Activated CD4-positive, alpha-beta T cell treated with anti-CD3 and anti-CD28 coated beads, Interleukin-2, amount 10 ng/mL, durations not matched to agents 24 days and 14 days (primary cell): Measurements from ENCODE around the gene AJAP1. TPM values are rescaled to one million over a fixed set of nuclear protein-coding genes. Genes with fewer than 3 reads are reported as not detected.

Experiments
- DNase-seq: peaks from one replicate; pipeline ENCODE4 v3.0.0; 2022
- H3K27ac Mint-ChIP-seq: one replicate; pipeline ENCODE4 v1.8.0; 2022; ENCODE audit warnings: mild to moderate bottlenecking, mixed read lengths
- H3K27me3 Mint-ChIP-seq: one replicate; pipeline ENCODE4 v1.8.0; 2022; ENCODE audit warnings: mixed read lengths
- H3K36me3 Mint-ChIP-seq: one replicate; pipeline ENCODE4 v1.8.0; 2022; ENCODE audit warnings: low read depth, mild to moderate bottlenecking, mixed read lengths
- H3K4me1 Mint-ChIP-seq: one replicate; pipeline ENCODE4 v1.8.0; 2021; ENCODE audit warnings: mixed read lengths
- H3K4me3 Mint-ChIP-seq: one replicate; pipeline ENCODE4 v1.8.0; 2022; ENCODE audit warnings: mild to moderate bottlenecking, moderate library complexity, mixed read lengths
- H3K9me3 Mint-ChIP-seq: one replicate; pipeline ENCODE4 v1.8.0; 2021; ENCODE audit warnings: mixed read lengths
- intact Hi-C: fragments of 100-400 bp; cut with micrococcal nuclease; formaldehyde crosslinking; loops from one replicate; pipeline ENCODE4 v1.15.1; 2023
- total RNA-seq: library from RNA; stranded (reverse); gene quantifications from 2 replicates; pipeline ENCODE4 v1.2.3, GENCODE V29; 2022

The AJAP1 gene
- total RNA-seq, 1 donor from 2014 or later: not detected

DNA sequence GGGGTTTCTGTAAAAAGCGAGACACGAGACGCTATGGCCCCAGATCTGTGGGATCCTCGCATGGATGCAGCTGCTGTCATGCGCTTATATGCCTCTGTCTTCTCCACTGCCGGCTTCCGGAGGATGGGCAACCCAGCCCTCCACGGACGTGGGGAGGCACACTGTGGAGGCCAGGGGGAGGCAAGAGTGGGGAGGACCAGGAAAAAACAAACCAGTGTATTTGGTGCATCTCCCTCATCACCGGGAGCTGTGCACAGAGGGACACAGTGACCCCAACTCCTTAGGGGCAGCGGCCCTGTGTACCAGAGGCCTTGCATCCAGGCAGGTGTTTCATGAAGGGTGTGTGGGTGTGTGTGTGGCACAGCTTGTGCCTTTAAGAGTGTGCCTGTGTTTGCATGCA, 95.0 kb downstream of the AJAP1 start:
- Mint-ChIP-seq H3K9me3 (no peaks in the 10 kb centered on the region), H3K27me3 (no peaks in the 10 kb centered on the region), H3K36me3 (no peaks in the 10 kb centered on the region), H3K4me1 (no peaks in the 10 kb centered on the region), H3K27ac (no peak overlapping the region), H3K4me3 (no peak overlapping the region)
- no peak for DNase-seq
- intact Hi-C loops: no loop called here

DNA sequence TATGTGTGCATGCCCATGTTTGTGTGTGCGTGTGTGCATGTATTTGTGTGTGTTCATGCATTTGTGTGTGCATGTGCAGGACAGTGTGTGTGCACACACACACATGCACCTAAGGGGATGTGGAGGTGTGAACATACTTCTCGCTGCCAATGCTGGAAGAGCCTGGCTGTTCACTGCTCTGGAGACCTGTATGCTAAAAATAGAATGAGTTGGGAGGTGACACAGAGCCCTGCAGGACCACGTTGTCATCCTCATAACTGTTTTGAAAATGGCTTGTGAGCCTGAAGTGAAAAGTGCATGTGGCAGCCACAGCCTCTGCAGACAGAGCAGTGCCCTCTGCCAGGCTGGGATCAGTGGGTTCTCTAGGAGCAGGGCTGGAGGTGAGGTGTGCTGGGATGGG, 95.8 kb downstream of the AJAP1 start:
- no peaks in the 10 kb centered on the region for H3K36me3 Mint-ChIP-seq
- H3K27me3 Mint-ChIP-seq: no peaks in the 10 kb centered on the region
- intact Hi-C loops: no loop called here

DNA sequence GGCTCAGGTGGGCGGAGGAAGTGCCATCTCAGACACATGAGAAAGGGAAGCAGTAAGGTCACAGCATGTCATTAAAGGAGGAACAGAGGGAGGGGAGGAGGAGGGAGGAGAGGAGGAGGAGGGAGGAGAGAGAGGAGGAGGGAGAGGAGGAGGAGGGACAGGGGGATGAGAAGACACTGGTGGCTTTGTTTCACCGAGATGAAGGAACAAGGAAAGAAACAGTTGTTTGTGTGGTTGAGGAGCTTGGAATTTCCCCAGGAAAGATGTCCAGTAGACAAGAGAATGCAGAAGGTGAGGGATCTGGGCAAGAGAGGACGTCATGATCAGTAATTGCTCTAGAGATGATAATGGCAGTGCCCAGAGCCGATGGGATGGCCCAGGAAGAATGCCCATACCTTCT, 97.7 kb downstream of the AJAP1 start:
- H3K27me3 Mint-ChIP-seq: no peaks in the 10 kb centered on the region
- no peak for DNase-seq
- H3K36me3 Mint-ChIP-seq: no peaks in the 10 kb centered on the region
- intact Hi-C loops: no loop called here
- no peaks in the 10 kb centered on the region for H3K9me3 Mint-ChIP-seq
- no peak overlapping the region for H3K27ac Mint-ChIP-seq
- H3K4me1 Mint-ChIP-seq: no peaks in the 10 kb centered on the region
- no peak overlapping the region for H3K4me3 Mint-ChIP-seq

More for the DNA sequence above, 95.8 kb downstream of the AJAP1 start:
- Mint-ChIP-seq H3K9me3 (no peaks in the 10 kb centered on the region), H3K27ac (no peak overlapping the region), H3K4me1 (no peaks in the 10 kb centered on the region), H3K4me3 (no peak overlapping the region)
- DNase-seq: no peak

DNA sequence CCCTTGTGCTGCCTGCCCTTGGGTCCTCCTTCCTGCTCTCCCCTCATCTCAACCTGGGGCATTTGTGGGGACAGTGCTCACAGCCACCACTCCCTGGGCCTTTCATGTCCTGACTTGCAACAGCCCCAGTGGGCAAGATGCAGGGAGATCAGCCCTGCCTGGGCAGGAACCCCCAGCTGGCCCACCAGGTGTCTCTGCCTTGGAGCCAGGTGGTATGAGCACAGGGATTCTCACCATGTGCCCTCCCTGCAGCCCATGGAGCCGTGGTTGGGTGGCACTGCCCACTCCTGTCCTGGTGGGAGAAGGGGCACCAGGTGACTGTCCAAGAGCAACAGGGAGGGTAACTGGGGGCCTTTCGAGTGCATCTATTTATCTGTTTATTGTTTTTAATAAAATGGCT, 100.4 kb downstream of the AJAP1 start:
- H3K4me1 Mint-ChIP-seq: no peaks in the 10 kb centered on the region
- no peaks in the 10 kb centered on the region for H3K36me3 Mint-ChIP-seq
- H3K4me3 Mint-ChIP-seq: no peak overlapping the region
- H3K27me3 Mint-ChIP-seq: no peaks in the 10 kb centered on the region
- H3K27ac Mint-ChIP-seq: no peak overlapping the region
- peaks cover 15% of the 10 kb centered on the region for H3K9me3 Mint-ChIP-seq
- DNase-seq: no peak
- intact Hi-C loops: no loop called here

DNA sequence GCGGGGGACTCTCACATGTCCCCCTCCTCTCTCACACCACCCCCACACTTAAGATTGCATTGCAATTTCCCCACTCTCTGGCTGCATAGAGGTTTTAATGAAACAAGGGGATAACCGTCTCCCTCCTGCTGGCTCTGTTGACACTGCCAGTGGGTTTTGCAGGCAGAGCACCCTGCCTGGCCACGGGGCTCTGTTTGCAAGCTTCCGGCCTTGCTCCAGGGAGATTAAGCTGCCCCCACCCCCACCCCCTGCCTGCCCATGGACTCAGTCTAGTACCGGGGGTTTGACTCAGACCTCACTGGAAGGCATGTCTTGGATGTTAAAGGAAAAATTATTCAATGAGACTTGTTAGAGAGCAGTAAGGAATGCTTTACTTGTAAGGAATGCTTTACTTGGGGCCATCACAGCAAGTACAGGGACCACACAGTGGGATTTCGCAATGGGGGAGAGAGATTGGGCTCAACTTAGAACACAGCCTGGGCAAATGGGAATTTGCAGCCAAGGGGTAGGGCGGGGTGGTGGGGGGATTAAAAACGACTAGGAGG, 101.0 kb downstream of the AJAP1 start:
- H3K27ac Mint-ChIP-seq: no peak overlapping the region
- H3K27me3 Mint-ChIP-seq: no peaks in the 10 kb centered on the region
- DNase-seq: no peak
- no peak overlapping the region for H3K4me3 Mint-ChIP-seq
- H3K9me3 Mint-ChIP-seq: peaks cover 15% of the 10 kb centered on the region
- no peaks in the 10 kb centered on the region for H3K36me3 Mint-ChIP-seq
- H3K4me1 Mint-ChIP-seq: no peaks in the 10 kb centered on the region
- intact Hi-C loops: no loop called here

DNA sequence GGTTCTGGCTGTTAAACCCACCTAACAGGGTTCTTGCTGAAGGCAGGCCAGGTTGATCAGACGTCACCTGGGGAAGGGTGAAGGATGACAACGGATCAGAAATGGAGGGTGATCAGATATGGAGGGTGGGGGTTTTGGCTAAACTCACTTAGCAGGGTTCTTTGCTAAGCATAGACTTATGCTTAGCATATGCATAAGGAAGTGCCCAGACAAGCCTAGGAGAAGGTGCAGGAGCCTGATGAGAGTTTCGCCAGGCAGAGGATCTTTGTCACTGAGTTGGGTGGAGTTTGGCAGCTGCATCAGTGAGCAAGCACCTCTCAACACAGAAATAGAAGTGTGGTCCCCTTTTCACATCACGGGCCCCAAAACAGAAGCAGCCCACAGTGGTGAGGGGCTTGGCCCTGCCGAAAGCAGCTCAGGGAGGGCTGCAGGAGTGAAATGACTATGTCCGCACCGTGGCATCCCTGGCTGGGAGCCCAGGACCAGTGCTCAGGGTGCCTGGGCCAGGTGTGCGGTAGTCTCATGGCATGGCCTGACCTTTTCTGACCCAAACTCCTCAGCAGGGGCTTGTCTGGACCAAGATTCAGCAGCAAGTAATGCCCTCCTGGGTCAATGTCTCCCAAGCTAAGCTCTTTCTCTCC, 101.6 kb downstream of the AJAP1 start:
- H3K4me1 Mint-ChIP-seq: no peaks in the 10 kb centered on the region
- intact Hi-C loops: no loop called here
- no peak overlapping the region for H3K27ac Mint-ChIP-seq
- H3K27me3 Mint-ChIP-seq: no peaks in the 10 kb centered on the region
- DNase-seq: no peak
- peaks cover 15% of the 10 kb centered on the region for H3K9me3 Mint-ChIP-seq
- H3K36me3 Mint-ChIP-seq: no peaks in the 10 kb centered on the region
- H3K4me3 Mint-ChIP-seq: no peak overlapping the region

DNA sequence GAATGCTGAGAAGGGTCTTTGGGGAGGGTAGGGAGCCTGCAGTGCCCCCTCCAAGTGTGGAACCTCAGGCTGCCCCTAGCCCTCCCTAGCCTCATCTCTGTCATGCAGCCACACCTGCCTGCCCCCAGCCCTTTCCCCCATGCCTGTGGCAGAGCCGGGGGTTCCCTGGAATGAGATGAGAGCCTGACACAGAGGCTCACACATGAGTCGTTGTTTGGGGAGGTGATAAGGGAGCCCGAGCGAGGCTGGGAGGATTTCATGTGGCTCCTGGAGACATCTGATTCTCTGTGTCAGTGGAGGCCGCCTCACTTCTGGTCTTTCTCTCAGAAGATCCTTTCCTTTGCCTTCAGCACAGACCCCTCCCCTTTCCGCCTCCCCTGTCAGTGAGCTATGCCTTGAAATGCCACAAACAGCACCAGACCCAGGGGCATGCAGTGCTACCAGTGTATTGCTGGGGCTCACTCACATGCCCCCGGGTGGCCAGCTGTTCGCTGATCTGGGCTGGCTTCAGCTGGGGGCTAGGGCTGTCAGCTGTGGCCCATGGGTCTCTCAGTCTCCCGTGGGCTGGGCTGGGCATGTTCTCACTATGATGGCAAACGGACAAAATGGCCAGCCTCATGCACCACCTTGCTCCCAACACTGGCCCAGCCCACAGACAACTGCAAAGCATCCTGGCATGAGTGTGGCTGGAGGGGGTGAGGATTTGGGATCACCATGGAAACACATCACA, 102.6 kb downstream of the AJAP1 start:
- no peaks in the 10 kb centered on the region for H3K27me3 Mint-ChIP-seq
- DNase-seq: no peak
- intact Hi-C loops: no loop called here
- peaks cover 15% of the 10 kb centered on the region for H3K9me3 Mint-ChIP-seq
- H3K36me3 Mint-ChIP-seq: no peaks in the 10 kb centered on the region
- H3K4me3 Mint-ChIP-seq: no peak overlapping the region
- no peaks in the 10 kb centered on the region for H3K4me1 Mint-ChIP-seq
- H3K27ac Mint-ChIP-seq: no peak overlapping the region

DNA sequence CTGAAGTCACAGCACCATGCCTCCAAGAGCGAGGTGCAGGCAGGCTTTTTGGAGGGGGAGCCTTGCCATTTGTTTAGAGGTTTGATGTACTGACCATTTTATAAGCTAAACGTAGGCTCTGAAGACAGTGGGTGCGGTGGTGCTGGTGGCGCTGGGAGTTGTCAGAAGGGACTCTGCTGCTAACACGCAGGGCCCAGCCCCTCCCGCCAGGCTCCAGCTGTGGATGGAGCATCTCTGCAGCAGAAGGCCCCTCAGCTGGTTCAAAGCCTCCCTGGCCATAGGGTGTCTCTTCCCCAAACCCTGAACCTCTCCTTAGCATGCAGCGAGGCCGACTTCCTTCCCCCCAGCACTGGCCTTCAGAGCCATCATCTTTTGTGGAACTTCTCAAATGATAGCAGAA, 105.3 kb downstream of the AJAP1 start:
- H3K4me1 Mint-ChIP-seq: no peaks in the 10 kb centered on the region
- H3K36me3 Mint-ChIP-seq: no peaks in the 10 kb centered on the region
- H3K4me3 Mint-ChIP-seq: no peak overlapping the region
- DNase-seq: no peak
- no peak overlapping the region for H3K27ac Mint-ChIP-seq
- H3K9me3 Mint-ChIP-seq: peaks cover 15% of the 10 kb centered on the region
- intact Hi-C loops: no loop called here
- H3K27me3 Mint-ChIP-seq: no peaks in the 10 kb centered on the region

DNA sequence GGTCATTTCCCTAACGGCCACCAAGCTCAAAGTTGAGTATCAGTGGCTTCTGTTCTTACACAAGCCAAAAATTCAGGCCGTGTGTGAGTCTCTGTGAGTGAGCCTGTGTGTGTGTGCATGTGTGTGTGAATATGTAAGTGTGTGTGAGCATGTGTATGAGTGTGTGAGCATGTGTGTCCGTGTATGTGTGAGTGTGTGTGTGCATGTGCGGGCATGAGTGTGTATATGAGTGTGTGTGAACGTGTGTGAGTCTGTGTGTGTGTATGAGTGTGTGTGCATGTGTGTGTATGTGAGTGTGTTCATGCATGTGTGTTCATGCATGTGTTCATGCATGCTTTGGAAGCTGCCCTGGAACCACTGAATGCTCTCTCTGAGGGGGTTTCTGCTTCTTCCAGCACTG, 105.7 kb downstream of the AJAP1 start:
- Mint-ChIP-seq H3K4me1 (no peaks in the 10 kb centered on the region), H3K36me3 (no peaks in the 10 kb centered on the region), H3K9me3 (peaks cover 15% of the 10 kb centered on the region), H3K27me3 (no peaks in the 10 kb centered on the region), H3K27ac (no peak overlapping the region), H3K4me3 (no peak overlapping the region)
- intact Hi-C loops: no loop called here
- DNase-seq: no peak

DNA sequence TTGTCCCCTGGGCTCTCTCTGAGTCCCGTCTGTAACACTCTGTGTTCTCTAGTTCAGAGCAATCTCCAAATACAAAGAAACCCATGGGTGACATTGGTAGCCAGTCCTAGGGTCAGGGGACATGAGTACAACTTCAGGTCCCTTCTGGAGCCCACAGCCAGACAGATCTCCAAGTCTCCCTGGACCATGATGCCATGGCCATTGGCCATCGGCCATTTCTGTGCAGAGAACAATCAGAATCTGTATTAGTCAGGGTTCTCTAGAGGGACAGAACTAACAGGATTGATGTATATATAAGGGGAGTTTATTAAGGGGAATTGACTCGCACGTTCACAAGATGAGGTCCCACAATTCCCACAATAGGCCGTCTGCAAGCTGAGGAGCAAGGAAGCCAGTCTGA, 106.9 kb downstream of the AJAP1 start:
- no peaks in the 10 kb centered on the region for H3K36me3 Mint-ChIP-seq
- no peaks in the 10 kb centered on the region for H3K4me1 Mint-ChIP-seq
- no peak overlapping the region for H3K4me3 Mint-ChIP-seq
- H3K27me3 Mint-ChIP-seq: no peaks in the 10 kb centered on the region
- H3K9me3 Mint-ChIP-seq: peaks cover 15% of the 10 kb centered on the region
- DNase-seq: no peak
- intact Hi-C loops: no loop called here
- H3K27ac Mint-ChIP-seq: no peak overlapping the region

DNA sequence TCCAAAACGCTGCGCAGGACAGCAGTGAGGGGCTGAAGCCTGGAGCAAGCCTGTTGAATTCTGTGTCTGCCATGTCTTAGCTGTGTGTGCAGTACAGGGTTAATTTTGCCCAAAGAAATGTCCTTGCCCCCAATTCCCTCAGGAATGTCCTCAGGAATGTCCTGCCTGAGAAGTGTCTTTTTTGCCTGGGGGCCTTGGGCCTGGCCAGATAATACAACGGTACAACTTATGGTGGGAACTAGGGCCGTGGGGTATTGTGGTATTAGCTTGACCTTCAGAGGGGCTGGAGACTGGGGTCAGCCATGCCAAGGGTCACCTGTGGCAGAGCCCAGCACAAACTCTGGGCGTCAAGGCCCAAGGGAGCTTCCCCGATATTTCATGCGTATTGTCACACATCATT, 107.7 kb downstream of the AJAP1 start:
- no peak for DNase-seq
- no peaks in the 10 kb centered on the region for H3K27me3 Mint-ChIP-seq
- intact Hi-C loops: no loop called here
- no peaks in the 10 kb centered on the region for H3K4me1 Mint-ChIP-seq
- no peaks in the 10 kb centered on the region for H3K36me3 Mint-ChIP-seq
- H3K4me3 Mint-ChIP-seq: no peak overlapping the region
- H3K9me3 Mint-ChIP-seq: peaks cover 15% of the 10 kb centered on the region
- H3K27ac Mint-ChIP-seq: no peak overlapping the region

DNA sequence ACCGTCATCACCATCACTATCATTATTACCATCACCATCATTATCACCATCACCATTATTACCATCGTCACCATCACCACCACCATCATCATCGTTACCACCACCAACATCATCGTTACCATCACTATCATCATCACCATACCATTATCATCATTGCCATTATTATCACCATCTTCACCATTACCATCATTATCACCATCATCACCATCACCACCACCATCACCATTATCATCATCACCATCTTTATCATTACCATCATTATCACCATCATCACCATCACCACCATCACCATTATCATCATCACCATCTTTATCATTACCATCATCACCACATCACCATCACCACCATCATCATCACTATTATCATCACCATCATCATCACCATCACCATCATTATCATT, 112.9 kb downstream of the AJAP1 start:
- Mint-ChIP-seq H3K27ac (no peak overlapping the region), H3K4me1 (no peaks in the 10 kb centered on the region), H3K4me3 (no peak overlapping the region), H3K9me3 (no peaks in the 10 kb centered on the region), H3K36me3 (no peaks in the 10 kb centered on the region), H3K27me3 (no peaks in the 10 kb centered on the region)
- intact Hi-C loops: no loop called here
- no peak for DNase-seq

DNA sequence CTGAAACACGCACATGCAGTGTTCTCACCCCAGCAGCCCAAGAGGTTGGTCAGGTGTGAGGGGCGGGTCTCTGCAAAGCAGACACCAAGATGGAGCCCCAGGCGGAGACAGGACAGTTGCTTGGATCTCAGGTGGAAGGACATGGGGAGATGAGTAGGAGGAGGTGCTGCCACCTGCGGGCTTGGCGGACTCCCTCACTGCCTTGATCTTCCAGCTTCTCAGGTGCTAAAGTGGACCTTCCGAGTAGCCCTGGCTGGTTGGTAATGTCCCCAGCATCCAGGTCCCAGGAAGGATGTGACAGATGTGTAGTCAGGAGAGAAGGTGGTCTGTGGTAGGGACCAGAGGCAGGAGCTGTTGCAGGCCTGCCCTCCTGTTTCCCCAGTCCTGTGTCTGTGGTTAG, 114.1 kb downstream of the AJAP1 start:
- H3K27me3 Mint-ChIP-seq: no peaks in the 10 kb centered on the region
- intact Hi-C loops: no loop called here
- no peak overlapping the region for H3K27ac Mint-ChIP-seq
- H3K36me3 Mint-ChIP-seq: no peaks in the 10 kb centered on the region
- H3K9me3 Mint-ChIP-seq: no peaks in the 10 kb centered on the region
- DNase-seq: no peak
- no peak overlapping the region for H3K4me3 Mint-ChIP-seq
- no peaks in the 10 kb centered on the region for H3K4me1 Mint-ChIP-seq

DNA sequence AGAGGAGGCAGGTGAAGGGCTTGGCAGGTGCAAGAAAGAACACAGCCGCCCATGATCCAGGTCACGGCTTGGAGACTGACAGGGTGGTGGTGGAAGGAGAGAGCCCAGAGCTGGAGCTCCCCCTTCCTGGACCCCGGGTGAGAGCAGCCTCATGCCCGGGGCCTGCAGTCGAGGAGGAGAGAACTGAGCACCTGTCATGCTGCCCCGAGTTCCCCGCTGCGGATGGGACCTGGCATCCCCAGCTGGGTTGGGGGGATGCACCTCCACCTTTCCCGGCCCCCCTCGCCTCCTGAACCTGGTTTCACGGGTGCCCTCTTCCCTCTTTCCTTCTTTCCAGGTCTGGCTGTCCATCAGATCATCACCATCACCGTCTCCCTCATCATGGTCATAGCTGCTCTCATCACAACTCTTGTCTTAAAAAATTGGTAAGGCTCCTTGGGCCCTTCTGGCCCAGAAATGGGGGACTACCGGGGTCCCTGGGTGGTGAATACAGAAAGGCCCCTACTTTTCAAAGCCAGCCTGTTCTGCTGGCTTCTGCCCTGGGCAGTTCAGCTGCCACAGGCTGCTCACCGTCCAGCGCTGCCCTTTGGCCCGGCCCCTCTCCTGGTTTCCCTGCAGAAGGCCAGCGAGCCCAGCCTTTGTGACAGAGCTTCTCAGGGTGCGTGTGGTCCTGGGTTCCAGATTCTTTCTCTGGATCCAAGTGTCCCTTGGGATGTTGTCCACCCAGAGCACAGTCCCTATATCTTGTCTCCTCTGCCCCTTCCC, 115.3 kb downstream of the AJAP1 start:
- H3K36me3 Mint-ChIP-seq: no peaks in the 10 kb centered on the region

More for the DNA sequence above, 115.3 kb downstream of the AJAP1 start:
- Mint-ChIP-seq H3K27ac (no peak overlapping the region), H3K9me3 (no peaks in the 10 kb centered on the region), H3K4me3 (no peak overlapping the region), H3K27me3 (no peaks in the 10 kb centered on the region), H3K4me1 (no peaks in the 10 kb centered on the region)
- DNase-seq: no peak
- intact Hi-C loops: no loop called here
